HepG2 (cell line): ENCODE measurements around the gene OGFR. TPM values are rescaled to one million over a fixed set of nuclear protein-coding genes. Genes with fewer than 3 reads are reported as not detected.

Source experiments
- ATAC-seq: fragments of 200-7000 bp; cut with Tn5 transposase; 3 replicates; pipeline ENCODE4 v1.9.1; 2020; ENCODE audit warnings: mild to moderate bottlenecking, moderate library complexity
- BruUV-seq: library from RNA; stranded (reverse); fragments of 400-500 nt; replicated peaks from 2 replicates; lab custom pipeline; 2021; lab: Mats Ljungman, UMichigan
- CTCF ChIA-PET: fragments of 300-600 bp; formaldehyde crosslinking; extraction: SDS; loops from one replicate; lab custom pipeline; 2021; ENCODE audit warnings: low total read pairs, inconsistent platforms, low intra/inter-chr PET ratio; lab: Yijun Ruan, JAX
- POLR2A ChIA-PET: fragments of 350-600 bp; sonication (Branson Sonifier 250); formaldehyde crosslinking; loops from one replicate; lab custom pipeline; 2020; ENCODE audit warnings: antibody characterized with exemption, inconsistent platforms; lab: Yijun Ruan, JAX
- DNase-seq: peaks from one replicate; pipeline ENCODE4 v3.0.0-alpha.2; 2015; ENCODE audit warnings: low spot score
- FAIRE-seq: peaks from 3 replicates; lab custom pipeline; 2011; peaks lifted over from hg19 to GRCh38; lab: Jason Lieb, UNC
- H2AFZ ChIP-seq: one replicate; pipeline ENCODE4 v1.6.1; 2011; ENCODE audit warnings: low read length, inconsistent platforms
- H3K27ac ChIP-seq: fragments of 300-600 bp; 3 replicates; pipeline ENCODE4 v1.8.0; 2011; ENCODE audit warnings: mixed run types, mild to moderate bottlenecking, mixed read lengths, low read length, inconsistent platforms; ENCODE audit not compliant: insufficient read depth; ENCODE audit errors: extremely low read length
- H3K27me3 ChIP-seq, 2 experiments: fragments of 200-600 bp in 1 of 2; 2 replicates in 1 of 2; 3 replicates in 1 of 2; pipeline versions ENCODE4 v1.6.0 to v1.8.0; 2011; ENCODE audit warnings: low read length in 2 of 2, mild to moderate bottlenecking in 2 of 2, moderate library complexity in 2 of 2, inconsistent platforms in 1 of 2; ENCODE audit not compliant: insufficient read depth in 2 of 2, control insufficient read depth in 1 of 2
- H3K36me3 ChIP-seq, 2 experiments: fragments of 200-600 bp in 1 of 2; replicated peaks in 1 of 2; 2 replicates in 1 of 2; 3 replicates in 1 of 2; pipeline versions ENCODE4 v1.5.1 to v1.8.0; 2011; ENCODE audit warnings: low read length in 2 of 2, inconsistent platforms in 1 of 2; ENCODE audit not compliant: insufficient read depth in 2 of 2, control insufficient read depth in 1 of 2
- H3K4me1 ChIP-seq: 2 replicates; pipeline ENCODE4 v1.5.1; 2012; ENCODE audit warnings: low read length, inconsistent platforms; ENCODE audit not compliant: insufficient read depth
- H3K4me2 ChIP-seq: 2 replicates; pipeline ENCODE4 v1.6.0; 2011; ENCODE audit warnings: low read depth, low read length, inconsistent platforms
- H3K4me3 ChIP-seq, 3 experiments: fragments of 200-600 bp in 1 of 3; sonication (generic), shearing (Covaris generic) in 1 of 3; replicated peaks in 1 of 3; 2 replicates each; pipeline ENCODE4 v1.5.1; 2011 to 2016; ENCODE audit warnings: low read length in 3 of 3, inconsistent platforms in 2 of 3, low read depth in 2 of 3, mild to moderate bottlenecking in 2 of 3, control low read depth in 1 of 3, mixed read lengths in 1 of 3; ENCODE audit not compliant: insufficient read depth in 1 of 3
- H3K79me2 ChIP-seq: one replicate; pipeline ENCODE4 v1.6.1; 2011; ENCODE audit warnings: low read length, inconsistent platforms; ENCODE audit not compliant: insufficient read depth
- H3K9ac ChIP-seq: 2 replicates; pipeline ENCODE4 v1.6.0; 2011; ENCODE audit warnings: mild to moderate bottlenecking, low read depth, low read length, inconsistent platforms; ENCODE audit not compliant: insufficient read depth
- H3K9me3 ChIP-seq: 2 replicates; pipeline ENCODE4 v1.5.1; 2012; ENCODE audit warnings: mild to moderate bottlenecking, low read length
- H4K20me1 ChIP-seq: 2 replicates; pipeline ENCODE4 v1.6.0; 2011; ENCODE audit warnings: inconsistent platforms, mild to moderate bottlenecking, low read length, moderate library complexity; ENCODE audit not compliant: insufficient read depth
- HES4 ChIP-seq: sonication (generic); formaldehyde crosslinking; IDR thresholded peaks from 2 replicates; pipeline ENCODE4 v1.9.0; 2021; ENCODE audit warnings: mild to moderate bottlenecking, missing genetic modification reagents, borderline replicate concordance
- NONO ChIP-seq, 2 experiments: fragments of 450-650 bp in 1 of 2; sonication (generic) in 1 of 2; formaldehyde crosslinking in 1 of 2; IDR thresholded peaks in 1 of 2; conservative IDR thresholded peaks in 1 of 2; 2 replicates each; pipeline versions ENCODE4 v1.6.1 to v1.8.0; 2017 to 2022; ENCODE audit warnings: mild to moderate bottlenecking in 1 of 2, missing genetic modification reagents in 1 of 2, moderate library complexity in 1 of 2
- PCBP2 ChIP-seq: fragments of 200-400 bp; formaldehyde crosslinking; optimal IDR thresholded peaks from 2 replicates; pipeline ENCODE3; 2018; ENCODE audit warnings: low read length, low read depth; ENCODE audit not compliant: poor library complexity, severe bottlenecking
- ZFP62 ChIP-seq: sonication (generic); formaldehyde crosslinking; IDR thresholded peaks from 2 replicates; pipeline ENCODE4 v1.4.0; 2020; ENCODE audit warnings: missing genetic modification reagents
- ZNF138 ChIP-seq: sonication (generic); formaldehyde crosslinking; IDR thresholded peaks from 2 replicates; pipeline ENCODE4 v1.5.0; 2020; ENCODE audit warnings: mild to moderate bottlenecking, low read depth, missing genetic modification reagents
- ZNF598 ChIP-seq: sonication (generic); formaldehyde crosslinking; IDR thresholded peaks from 2 replicates; pipeline ENCODE4 v1.5.1; 2020; ENCODE audit warnings: mild to moderate bottlenecking, missing genetic modification reagents, borderline replicate concordance
- ZNF772 ChIP-seq: sonication (generic); formaldehyde crosslinking; IDR thresholded peaks from 2 replicates; pipeline ENCODE4 v1.5.0; 2020; ENCODE audit warnings: mild to moderate bottlenecking, missing genetic modification reagents
- WGBS: methylation state at CpG from one replicate; pipeline ENCODE4 v1.1.6; 2017; ENCODE audit warnings: low lambda C conversion rate; 5-methylcytosine and 5-hydroxymethylcytosine counted together
- in situ Hi-C: cut with HindIII; loops from 2 replicates; pipeline ENCODE4 v1.10.0; 2017; ENCODE audit warnings: low pct_unique_long_range_greater_than_20kb; ENCODE audit not compliant: extremely low pct_ligation_motif_present
- intact Hi-C: fragments of 100-400 bp; cut with micrococcal nuclease; formaldehyde crosslinking; loops from one replicate; pipeline ENCODE4 v1.10.0; 2022; ENCODE audit not compliant: unreplicated experiment
- polyA plus RNA-seq, 8 experiments: library from polyadenylated mRNA; depleted of rRNA in 3 of 8; stranded (reverse) in 7 of 8; unstranded in 1 of 8; fragments of >200 nt; fragmentation: Illumina TruSeq in 4 of 8; extraction: Trizol in 4 of 8; gene quantifications; 2 replicates each; pipeline versions ENCODE4 v1.2.1 to v1.2.3, GENCODE V29; 2011 to 2016; ENCODE audit warnings: low read depth in 4 of 8, missing spikeins in 1 of 8, mixed read lengths in 1 of 8; ENCODE audit not compliant: insufficient read depth in 1 of 8
- total RNA-seq, 5 experiments: library from RNA; depleted of rRNA; stranded (reverse); fragments of >200 nt; fragmentation: Illumina TruSeq; extraction: Trizol; gene quantifications; 2 replicates each; pipeline ENCODE4 v1.2.3, GENCODE V29; 2016; ENCODE audit warnings: low read depth in 1 of 5

OGFR gene
- total and polyA plus RNA-seq, 2 of the 13 experiments (the other 11 are each of a cell fraction or from before 2014, with no cell fraction given), result 47.7 to 81.8 TPM

DNA sequence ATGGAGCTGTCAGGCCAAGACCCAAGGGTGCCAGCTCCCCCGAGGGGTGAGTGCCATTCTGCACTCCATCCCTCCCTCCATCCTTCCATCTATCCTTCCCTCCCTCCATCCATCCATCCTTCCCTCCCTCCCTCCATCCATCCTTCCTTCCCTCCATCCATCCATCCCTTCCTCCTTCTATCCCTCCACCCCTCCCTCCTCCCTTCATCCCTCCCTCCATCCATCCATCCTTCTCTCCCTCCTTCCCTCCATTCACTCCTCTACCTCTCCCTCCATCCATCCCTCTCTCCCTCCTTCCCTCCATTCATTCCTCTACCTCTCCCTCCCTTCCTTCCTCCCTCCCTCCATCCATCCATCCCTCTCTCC lies 49.7 kb upstream of the OGFR start:
- FAIRE-seq (no peak), DNase-seq (no peak), ATAC-seq (no peak)
- Histone ChIP-seq H3K4me2 (no peak overlapping the region), H2AFZ (no peak overlapping the region), H3K4me1 (peaks cover 17% of the 10 kb centered on the region), H3K9ac (no peak overlapping the region), H4K20me1 (no peaks in the 10 kb centered on the region), H3K4me3 (no peak overlapping the region), H3K27me3 (peaks cover 9 to 66% of the 10 kb centered on the region in 2 experiments), H3K9me3 (no peaks in the 10 kb centered on the region), H3K79me2 (no peaks in the 10 kb centered on the region), H3K36me3 (no peaks in the 10 kb centered on the region), H3K27ac (no peak overlapping the region)
- POLR2A ChIA-PET, result no interaction called here
- CTCF ChIA-PET, result no interaction called here
- WGBS, result 26% methylated on average over 1 of the region's 1 CpG
- TF ChIP-seq ZNF598 (CRISPR knock-in tag) (no peak), ZFP62 (CRISPR knock-in tag) (no peak), PCBP2 (peak; percentile 96), ZNF772 (CRISPR knock-in tag) (no peak), HES4 (CRISPR knock-in tag) (0 out of 2 replicates have a peak, but pooled peaks have one; percentile 36), ZNF138 (CRISPR knock-in tag) (no peak), NONO (IDR thresholded peaks at IDR 0.05) (0 out of 2 replicates have a peak, but pooled peaks have one; percentile 13), NONO (CRISPR knock-in tag; conservative IDR thresholded peaks at IDR 0.05) (no peak)
- in situ Hi-C loops (no loop called here), intact Hi-C loops (no loop called here)
- no TSS peak for BruUV-seq
